Superior temporal gyrus (tissue), 1 donor: Measurements from ENCODE around the gene KPTN.
A peak's percentile ranks its signal among the peaks of the same experiment; 100 is the strongest.

ENCODE experiments used
- DNase-seq: peaks from one replicate; pipeline ENCODE4 v3.0.0-alpha.2; 2016; ENCODE audit errors: extremely low spot score

KPTN gene

GRCh38 chr19:47509170-47509847 is 25.3 kb upstream of the KPTN start:
- DNase-seq: no peak

- DNase-seq: no peak
These were observed 24.7 kb upstream of the KPTN start for GRCh38 chr19:47508721-47509120.

GRCh38 chr19:47507924-47508553 is 24.0 kb upstream of the KPTN start:
- peak; percentile 29 for DNase-seq

GRCh38 chr19:47507012-47507411 is 23.0 kb upstream of the KPTN start:
- no peak for DNase-seq

GRCh38 chr19:47506459-47506858 is 22.4 kb upstream of the KPTN start:
- no peak for DNase-seq

- DNase-seq: no peak
These were observed 21.5 kb upstream of the KPTN start for GRCh38 chr19:47505506-47505905.

GRCh38 chr19:47503826-47504150 is 19.8 kb upstream of the KPTN start:
- DNase-seq: no peak

GRCh38 chr19:47503130-47503825 is 19.3 kb upstream of the KPTN start:
- no peak for DNase-seq

GRCh38 chr19:47499863-47500830 is 16.1 kb upstream of the KPTN start:
- peak; percentile 12 for DNase-seq

- peak; percentile 11 for DNase-seq
These were observed 15.4 kb upstream of the KPTN start for GRCh38 chr19:47499371-47499770.

GRCh38 chr19:47498561-47498960 is 14.5 kb upstream of the KPTN start:
- DNase-seq: no peak

GRCh38 chr19:47497821-47498520 is 14.0 kb upstream of the KPTN start:
- DNase-seq: peak; percentile 5

- DNase-seq: peak; percentile 21
These were observed 13.2 kb upstream of the KPTN start for GRCh38 chr19:47497050-47497766.

- DNase-seq: peak; percentile 44
These were observed 11.7 kb upstream of the KPTN start for GRCh38 chr19:47495478-47496372.

GRCh38 chr19:47494729-47495128 is 10.7 kb upstream of the KPTN start:
- DNase-seq: peak; percentile 10

GRCh38 chr19:47494211-47494547 is 10.2 kb upstream of the KPTN start:
- DNase-seq: no peak

GRCh38 chr19:47493378-47494210 is 9.6 kb upstream of the KPTN start:
- peak; percentile 6 for DNase-seq

- DNase-seq: no peak
These were observed 8.8 kb upstream of the KPTN start for GRCh38 chr19:47492571-47493377.
